ENCODE results near the gene EBF3. TPM values are rescaled to one million over a fixed set of nuclear protein-coding genes. Genes with fewer than 3 reads are reported as not detected.
"Not testable (repeated sequence)": the region's sequence is repeated elsewhere in the genome, so short reads cannot be mapped to it uniquely, and the experiment has no call there.

EBF3 gene
- polyA plus RNA-seq, 1 donor, result 71.1 TPM

DNA sequence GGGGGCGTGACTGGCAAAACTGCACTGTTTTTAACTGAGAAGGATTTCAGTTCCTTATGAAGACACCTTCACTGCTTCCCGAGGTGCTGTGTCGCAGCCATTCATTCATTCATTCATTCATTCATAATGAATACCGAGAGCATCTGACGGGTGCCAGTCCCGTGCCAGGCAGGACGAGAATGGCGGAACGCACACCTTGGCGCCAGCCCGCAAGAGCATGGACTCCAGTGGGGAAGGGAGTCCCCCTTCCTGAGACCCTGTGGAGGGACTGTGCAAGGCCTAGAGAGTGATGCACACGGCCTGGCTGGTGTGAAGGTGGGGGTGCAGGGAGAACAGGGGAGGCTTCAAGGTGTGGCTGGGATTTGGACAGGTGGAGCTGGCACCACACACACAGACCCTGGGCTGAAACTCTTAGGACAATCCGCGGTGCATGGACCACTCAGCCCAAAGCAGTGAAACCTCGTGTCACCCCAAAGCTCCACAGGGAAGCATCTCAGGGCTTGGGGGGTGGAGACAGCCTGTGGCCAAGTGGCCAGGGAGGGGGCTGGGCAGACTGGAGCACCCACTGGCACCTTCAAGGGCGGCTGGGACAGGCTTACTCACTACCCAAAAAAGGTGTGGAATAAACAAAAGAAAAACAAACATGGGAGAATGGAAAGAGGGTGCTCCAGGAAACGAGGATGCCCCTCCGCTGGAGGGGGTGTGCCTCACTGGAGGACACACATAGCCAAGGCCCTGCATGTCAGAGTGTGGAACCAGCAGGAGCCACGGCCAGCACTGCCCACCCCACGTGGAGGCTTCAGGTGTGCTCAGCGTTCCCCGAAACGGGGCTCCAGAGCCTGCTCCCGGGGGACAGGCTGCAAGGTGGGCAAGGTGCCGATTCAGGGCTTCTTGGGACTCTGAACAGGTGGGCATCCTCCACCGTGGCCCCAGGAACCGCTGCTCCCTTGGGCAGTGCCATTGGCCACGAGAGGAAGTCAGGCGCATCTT is 37.7 kb downstream of the EBF3 start:
- DNase-seq, result no peak

DNA sequence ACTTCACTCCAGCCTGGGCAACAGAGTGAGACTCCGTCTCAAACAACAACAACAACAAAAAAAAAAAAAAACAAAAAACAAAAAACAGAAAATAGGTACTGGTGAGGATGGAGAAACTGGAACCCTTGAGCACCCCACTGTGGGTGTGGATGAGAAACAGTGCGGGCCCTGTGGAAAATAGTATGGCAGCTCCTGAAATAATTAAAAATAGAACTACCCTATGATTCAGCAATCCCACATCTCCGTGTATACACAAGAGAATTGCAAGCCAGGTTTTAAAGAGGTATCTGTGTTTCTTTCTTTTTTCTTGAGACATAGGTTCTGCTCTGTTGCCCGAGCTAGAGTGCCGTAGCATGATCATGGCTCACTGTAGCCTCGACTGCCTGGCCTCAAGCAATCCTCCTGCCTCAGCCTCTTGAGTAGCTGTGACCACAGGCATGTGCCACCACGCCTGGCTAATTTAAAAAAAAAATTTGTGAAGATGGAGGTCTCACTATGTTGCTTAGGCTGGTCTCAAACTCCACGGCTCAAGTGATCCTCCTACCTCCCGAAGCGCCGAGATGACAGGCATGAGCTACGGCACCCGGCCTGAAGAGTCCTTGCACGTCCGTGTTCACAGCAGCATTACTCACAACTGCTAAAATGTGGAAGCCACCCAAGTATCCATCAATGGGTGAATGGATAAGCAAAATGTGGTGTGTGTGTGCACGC is 39.5 kb downstream of the EBF3 start:
- no peak for DNase-seq

DNA sequence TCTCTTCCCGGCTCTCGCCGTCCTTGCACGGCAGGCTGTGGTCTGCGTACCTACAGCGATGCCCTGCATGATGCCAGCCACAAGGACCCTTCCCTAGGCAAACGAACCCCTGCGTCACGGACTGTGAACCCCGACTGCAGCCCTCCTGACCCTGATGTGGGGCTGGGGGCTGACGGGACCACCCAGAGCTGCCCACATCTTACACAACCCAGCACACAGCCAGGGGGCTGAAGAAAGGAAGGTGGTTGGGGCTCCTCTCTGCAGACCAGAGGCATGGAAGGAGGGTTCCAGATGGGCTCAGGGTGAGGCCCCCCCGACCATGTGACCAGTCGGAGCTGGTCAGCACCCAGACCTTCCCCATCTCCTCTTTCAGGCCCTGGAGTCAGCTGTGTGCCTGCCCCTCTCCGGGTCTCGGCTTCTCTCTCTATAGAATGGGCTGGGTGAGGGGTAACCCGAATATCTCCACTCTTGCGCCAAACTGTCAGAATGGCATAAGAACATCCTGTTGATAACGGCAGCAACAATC is 41.4 kb downstream of the EBF3 start:
- DNase-seq, result no peak

- DNase-seq, result no peak
Measured at GRCh38 chr10:129921801-129922597, 42.1 kb downstream of the EBF3 start.

GRCh38 chr10:129921065-129921670 is 42.9 kb downstream of the EBF3 start:
- DNase-seq, result no peak

DNA sequence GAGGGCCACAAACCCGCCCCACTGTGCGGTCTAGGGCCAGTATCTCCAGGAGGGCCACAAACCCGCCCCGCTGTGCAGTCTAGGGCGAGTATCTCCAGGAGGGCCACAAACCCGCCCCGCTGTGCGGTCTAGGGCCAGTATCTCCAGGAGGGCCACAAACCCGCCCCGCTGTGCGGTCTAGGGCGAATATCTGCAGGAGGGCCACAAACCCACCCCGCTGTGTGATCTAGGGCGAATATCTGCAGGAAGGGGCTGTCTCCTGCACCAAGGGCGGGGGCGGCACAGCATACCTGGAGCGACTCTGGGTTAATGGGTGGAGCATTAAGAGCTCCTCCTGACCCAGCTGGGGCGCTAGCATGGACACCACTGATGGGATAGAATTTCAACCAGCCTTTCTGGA is 43.9 kb downstream of the EBF3 start:
- DNase-seq, result not testable (repeated sequence)

GRCh38 chr10:129919358-129919757 is 44.7 kb downstream of the EBF3 start:
- DNase-seq, result no peak

DNA sequence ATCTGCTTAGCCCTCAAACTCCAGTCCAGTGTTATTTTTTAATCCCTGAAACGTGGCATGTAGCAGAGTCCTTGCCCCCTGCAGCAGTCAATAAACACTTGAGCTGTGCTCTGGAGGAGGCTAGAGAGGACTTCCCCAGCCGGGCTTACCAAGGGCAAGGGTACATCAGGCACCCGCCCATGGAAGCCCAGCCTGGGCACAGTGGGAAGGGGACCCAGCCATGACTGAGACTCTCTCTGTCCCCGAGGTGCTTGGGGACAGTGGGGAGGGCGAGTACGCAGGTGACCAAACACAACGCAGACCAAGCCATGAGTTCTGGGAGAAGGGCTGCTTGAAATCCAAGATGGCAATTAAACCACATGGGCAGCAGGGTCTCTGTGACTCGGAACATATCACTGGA is 45.2 kb downstream of the EBF3 start:
- no peak for DNase-seq

GRCh38 chr10:129918401-129918800 is 45.7 kb downstream of the EBF3 start:
- no peak for DNase-seq

GRCh38 chr10:129917936-129918335 is 46.1 kb downstream of the EBF3 start:
- DNase-seq, result no peak

GRCh38 chr10:129916506-129916995 is 47.5 kb downstream of the EBF3 start:
- DNase-seq, result no peak

- no peak for DNase-seq
Measured at GRCh38 chr10:129915526-129916378, 48.3 kb downstream of the EBF3 start.

DNA sequence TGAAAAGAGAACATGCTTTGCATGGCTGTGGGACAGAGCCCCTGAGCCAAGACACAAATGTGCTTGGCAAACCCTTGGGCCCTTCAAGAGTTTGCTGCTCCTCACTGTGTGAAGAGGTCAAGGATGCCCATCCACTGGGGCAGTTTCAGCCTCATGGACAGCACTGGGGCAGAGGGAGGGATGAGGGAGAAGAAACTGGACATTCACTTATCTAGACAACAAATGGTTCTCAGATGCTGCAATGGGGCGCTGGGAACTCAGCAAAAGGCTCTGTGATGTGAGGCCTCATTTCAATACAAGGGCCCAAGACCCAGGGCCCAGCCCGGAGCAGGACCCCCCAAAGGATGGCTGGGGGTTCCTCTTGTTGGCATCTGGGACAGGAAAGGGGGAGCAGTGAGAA is 49.1 kb downstream of the EBF3 start:
- no peak for DNase-seq

GRCh38 chr10:129914153-129914855 is 49.8 kb downstream of the EBF3 start:
- no peak for DNase-seq

DNA sequence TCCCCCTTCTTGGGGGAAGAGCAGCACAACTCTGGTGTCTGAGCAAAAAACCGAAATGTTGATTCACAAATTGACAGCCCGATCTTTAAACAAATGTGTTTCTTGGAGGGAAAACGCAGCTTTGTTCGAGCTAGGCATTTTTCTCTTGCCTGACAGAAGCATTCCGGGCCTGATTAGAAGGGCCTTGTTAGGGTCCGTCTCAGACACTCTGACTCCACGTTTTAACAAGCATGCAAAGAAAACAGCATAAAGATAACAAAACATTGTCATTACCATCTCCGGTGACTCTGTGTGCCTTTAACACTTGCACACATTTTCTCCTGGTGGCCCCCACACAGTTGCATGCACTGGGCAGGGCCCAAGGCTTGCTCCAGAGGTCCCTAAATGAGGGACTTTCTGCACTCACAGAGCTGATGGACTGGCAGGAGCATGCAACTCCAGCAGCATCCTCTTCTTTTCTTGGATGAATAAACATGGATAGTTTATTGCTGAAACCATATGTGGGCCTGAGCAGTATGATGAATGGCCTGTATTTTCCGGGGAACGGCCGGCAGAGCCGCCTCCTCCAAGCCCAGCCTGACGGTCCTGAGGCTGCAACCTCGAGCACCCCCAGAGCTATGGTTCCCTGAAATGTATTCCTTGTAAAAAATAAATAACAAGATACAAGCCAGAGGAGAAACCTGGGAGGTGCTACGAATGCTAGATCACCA is 50.9 kb downstream of the EBF3 start:
- no peak for DNase-seq

- DNase-seq, result peak; percentile 50
Measured at GRCh38 chr10:129912166-129912917, 51.7 kb downstream of the EBF3 start.

DNA sequence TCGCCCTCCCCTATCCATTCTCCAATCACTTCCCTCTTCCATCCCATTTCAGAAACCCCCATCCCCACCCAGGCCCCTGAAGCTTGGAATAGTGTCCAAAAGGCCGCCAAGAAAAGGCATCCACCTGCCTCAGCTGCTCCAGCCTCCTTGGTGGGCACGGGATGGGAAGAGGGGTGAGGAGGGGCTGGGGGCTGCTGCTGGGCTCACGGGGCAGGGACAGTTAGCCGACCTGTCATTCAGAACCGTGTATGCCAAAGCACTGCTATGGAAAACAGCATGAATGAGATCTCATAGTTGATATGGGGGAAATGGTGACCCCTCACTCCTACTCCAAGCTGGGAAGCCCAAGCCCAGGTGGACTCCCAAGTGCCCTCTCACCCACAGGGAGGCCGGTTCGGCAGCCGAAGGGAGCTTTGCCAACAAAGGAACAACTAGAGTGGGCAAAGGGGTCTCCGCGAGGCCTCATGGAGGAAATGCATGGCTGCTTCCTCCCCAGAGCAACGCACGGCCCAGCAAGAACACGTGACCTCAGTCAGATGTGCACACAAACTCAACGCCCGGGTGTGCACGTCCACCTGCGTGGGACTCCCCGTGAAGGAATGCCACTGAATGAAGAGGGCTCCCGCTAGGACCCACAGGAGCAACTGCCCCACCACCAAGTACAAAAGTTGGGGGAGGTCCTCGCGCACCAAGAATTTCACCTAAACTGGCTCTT is 52.5 kb downstream of the EBF3 start:
- no peak for DNase-seq

GRCh38 chr10:129910861-129911260 is 53.2 kb downstream of the EBF3 start:
- DNase-seq, result no peak

Measured in hindlimb muscle (tissue), 1 donor.